Measurements from ENCODE around the gene DCTN2. TPM values are rescaled to one million over a fixed set of nuclear protein-coding genes. Genes with fewer than 3 reads are reported as not detected.
A peak's percentile ranks its signal among the peaks of the same experiment; 100 is the strongest.

Gene DCTN2
- total RNA-seq, 1 donor from 2014 or later, result 107 TPM

- H4K20me1 ChIP-seq (ENCODE audit: insufficient read depth, low read length), result peaks cover under 1% of the 10 kb centered on the region
- peaks cover 10% of the 10 kb centered on the region for H3K36me3 Mint-ChIP-seq (ENCODE audit: low read depth, unreplicated experiment)
- no peak for DNase-seq (ENCODE audit: low read depth)
- H3K4me2 ChIP-seq (ENCODE audit: low read length), result no peak overlapping the region
- H3K27ac Mint-ChIP-seq (ENCODE audit: unreplicated experiment), result no peak overlapping the region
- H3K36me3 ChIP-seq (ENCODE audit: insufficient read depth, low read length), result no peaks in the 10 kb centered on the region
- H3K9me3 Mint-ChIP-seq (ENCODE audit: unreplicated experiment), result no peaks in the 10 kb centered on the region
- no peak overlapping the region for H3K4me3 Mint-ChIP-seq (ENCODE audit: unreplicated experiment)
- FAIRE-seq, result no peak
- peaks cover 2% of the 10 kb centered on the region for H3K79me2 ChIP-seq (ENCODE audit: insufficient read depth, low read length)
- no peaks in the 10 kb centered on the region for H3K9me3 ChIP-seq (ENCODE audit: insufficient read depth, low read depth, low read length)
- peaks cover 2% of the 10 kb centered on the region for H3K4me1 Mint-ChIP-seq (ENCODE audit: low read depth, unreplicated experiment)
- no peak overlapping the region for H3K4me3 ChIP-seq (ENCODE audit: insufficient read depth, low read depth, low read length)
- no peak for TF ChIP-seq CTCF (IDR thresholded peaks at IDR 0.05; ENCODE audit: insufficient read depth, low read depth, low read length)
- TF ChIP-seq EZH2 (IDR thresholded peaks at IDR 0.05; ENCODE audit: insufficient read depth, low read length), result no peak
- H3K4me1 ChIP-seq (ENCODE audit: insufficient read depth, low read length), result peaks cover 11% of the 10 kb centered on the region
- H2AFZ ChIP-seq (ENCODE audit: low read depth, low read length), result no peak overlapping the region
- peaks cover 11% of the 10 kb centered on the region for H3K27me3 Mint-ChIP-seq (ENCODE audit: low read depth, unreplicated experiment)
- H3K27me3 ChIP-seq (ENCODE audit: insufficient read depth, low read length), result no peaks in the 10 kb centered on the region
- no peak overlapping the region for H3K27ac ChIP-seq (ENCODE audit: low read depth, low read length)
- no peak overlapping the region for H3K9ac ChIP-seq (ENCODE audit: low read length)
Measured at GRCh38 chr12:57586832-57587429, 39.9 kb upstream of the DCTN2 start.

- Histone ChIP-seq H3K27ac (ENCODE audit: low read depth, low read length) (no peak overlapping the region), H3K36me3 (ENCODE audit: insufficient read depth, low read length) (no peaks in the 10 kb centered on the region), H3K4me1 (ENCODE audit: insufficient read depth, low read length) (peaks cover 5% of the 10 kb centered on the region), H3K9ac (ENCODE audit: low read length) (no peak overlapping the region), H3K79me2 (ENCODE audit: insufficient read depth, low read length) (no peaks in the 10 kb centered on the region), H3K9me3 (ENCODE audit: insufficient read depth, low read depth, low read length) (no peaks in the 10 kb centered on the region), H2AFZ (ENCODE audit: low read depth, low read length) (no peak overlapping the region), H4K20me1 (ENCODE audit: insufficient read depth, low read length) (no peaks in the 10 kb centered on the region), H3K4me2 (ENCODE audit: low read length) (no peak overlapping the region), H3K4me3 (ENCODE audit: insufficient read depth, low read depth, low read length) (no peak overlapping the region), H3K27me3 (ENCODE audit: insufficient read depth, low read length) (no peaks in the 10 kb centered on the region)
- peaks cover 11% of the 10 kb centered on the region for H3K27me3 Mint-ChIP-seq (ENCODE audit: low read depth, unreplicated experiment)
- peaks cover 12% of the 10 kb centered on the region for H3K36me3 Mint-ChIP-seq (ENCODE audit: low read depth, unreplicated experiment)
- H3K4me3 Mint-ChIP-seq (ENCODE audit: unreplicated experiment), result peak overlapping the region; percentile 17
- no peak for DNase-seq (ENCODE audit: low read depth)
- no peak overlapping the region for H3K27ac Mint-ChIP-seq (ENCODE audit: unreplicated experiment)
- TF ChIP-seq EZH2 (IDR thresholded peaks at IDR 0.05; ENCODE audit: insufficient read depth, low read length) (no peak), CTCF (IDR thresholded peaks at IDR 0.05; ENCODE audit: insufficient read depth, low read depth, low read length) (no peak)
- no peaks in the 10 kb centered on the region for H3K9me3 Mint-ChIP-seq (ENCODE audit: unreplicated experiment)
- no peaks in the 10 kb centered on the region for H3K4me1 Mint-ChIP-seq (ENCODE audit: low read depth, unreplicated experiment)
- no peak for FAIRE-seq
Measured at GRCh38 chr12:57586128-57586527, 39.1 kb upstream of the DCTN2 start.

GRCh38 chr12:57585156-57585555, 38.2 kb upstream of the DCTN2 start:
- Histone ChIP-seq H2AFZ (ENCODE audit: low read depth, low read length) (no peak overlapping the region), H3K27ac (ENCODE audit: low read depth, low read length) (no peak overlapping the region), H3K9ac (ENCODE audit: low read length) (no peak overlapping the region), H3K36me3 (ENCODE audit: insufficient read depth, low read length) (no peaks in the 10 kb centered on the region), H3K4me2 (ENCODE audit: low read length) (no peak overlapping the region), H3K27me3 (ENCODE audit: insufficient read depth, low read length) (no peaks in the 10 kb centered on the region), H3K4me3 (ENCODE audit: insufficient read depth, low read depth, low read length) (no peak overlapping the region), H3K4me1 (ENCODE audit: insufficient read depth, low read length) (no peaks in the 10 kb centered on the region), H3K9me3 (ENCODE audit: insufficient read depth, low read depth, low read length) (no peaks in the 10 kb centered on the region), H4K20me1 (ENCODE audit: insufficient read depth, low read length) (no peaks in the 10 kb centered on the region), H3K79me2 (ENCODE audit: insufficient read depth, low read length) (no peaks in the 10 kb centered on the region)
- TF ChIP-seq EZH2 (IDR thresholded peaks at IDR 0.05; ENCODE audit: insufficient read depth, low read length), result no peak
- TF ChIP-seq CTCF (IDR thresholded peaks at IDR 0.05; ENCODE audit: insufficient read depth, low read depth, low read length), result no peak
- no peak overlapping the region for H3K27ac Mint-ChIP-seq (ENCODE audit: unreplicated experiment)
- FAIRE-seq (no peak), DNase-seq (ENCODE audit: low read depth) (no peak)
- no peaks in the 10 kb centered on the region for H3K9me3 Mint-ChIP-seq (ENCODE audit: unreplicated experiment)
- no peaks in the 10 kb centered on the region for H3K4me1 Mint-ChIP-seq (ENCODE audit: low read depth, unreplicated experiment)
- peaks cover 11% of the 10 kb centered on the region for H3K27me3 Mint-ChIP-seq (ENCODE audit: low read depth, unreplicated experiment)
- H3K4me3 Mint-ChIP-seq (ENCODE audit: unreplicated experiment), result no peak overlapping the region
- H3K36me3 Mint-ChIP-seq (ENCODE audit: low read depth, unreplicated experiment), result peaks cover 14% of the 10 kb centered on the region

All from astrocyte (in vitro differentiated cells and primary cell).